Lower leg skin (tissue), 3 donors: ENCODE results near the gene RBM41.

Experiments used
- CTCF ChIP-seq, 3 donors: fragments of 450-650 bp; IDR thresholded peaks; one replicate each; pipeline ENCODE4 v1.5.1; 2016; ENCODE audit warnings: antibody characterized with exemption in 3 of 3, mild to moderate bottlenecking in 3 of 3, moderate library complexity in 2 of 3
- POLR2A ChIP-seq, 2 donors: fragments of 450-650 bp; IDR thresholded peaks; one replicate each; pipeline ENCODE4 v1.6.1; 2016 to 2017; ENCODE audit warnings: antibody characterized with exemption in 2 of 2, mild to moderate bottlenecking in 1 of 2, moderate library complexity in 1 of 2

GRCh38 chrX:107123750-107124149 is 5.1 kb upstream of the RBM41 start:
- TF ChIP-seq POLR2A (IDR thresholded peaks at IDR 0.05) (no peak), CTCF (IDR thresholded peaks at IDR 0.05) (no peak)
